AG04450 (cell line): ENCODE data around the gene UNC79. TPM values are rescaled to one million over a fixed set of nuclear protein-coding genes. Genes with fewer than 3 reads are reported as not detected.

Experiments
- CTCF ChIA-PET: fragments of 300-600, 350-600 bp; formaldehyde crosslinking; extraction: SDS; loops from one replicate; lab custom pipeline; 2022; ENCODE audit warnings: antibody characterized with exemption, inconsistent platforms; lab: Charles Lee
- POLR2A ChIA-PET: fragments of 350-600 bp; formaldehyde crosslinking; extraction: SDS; loops from one replicate; lab custom pipeline; 2021; ENCODE audit warnings: antibody characterized with exemption, inconsistent platforms; lab: Yijun Ruan, JAX
- DNase-seq: peaks from one replicate; pipeline ENCODE4 v3.0.0-alpha.2; 2011; ENCODE audit warnings: low read depth, low spot score
- H3K27ac ChIP-seq: one replicate; pipeline ENCODE4 v1.5.1; 2012; ENCODE audit warnings: low read depth, low read length, control low read depth
- H3K27me3 ChIP-seq: one replicate; pipeline ENCODE4 v1.6.0; 2012; ENCODE audit warnings: low read length; ENCODE audit not compliant: control insufficient read depth, insufficient read depth
- H3K4me3 ChIP-seq: 2 replicates; pipeline ENCODE4 v1.5.1; 2011; ENCODE audit warnings: mild to moderate bottlenecking, low read depth, low read length, control low read depth
- H3K9me3 ChIP-seq: 2 replicates; pipeline ENCODE4 v1.5.1; 2012; ENCODE audit warnings: low read length; ENCODE audit not compliant: control insufficient read depth, insufficient read depth
- polyA plus RNA-seq: library from polyadenylated mRNA; depleted of rRNA; stranded (reverse); fragments of >200 nt; gene quantifications from 2 replicates; pipeline ENCODE4 v1.2.3, GENCODE V29; 2011
- TF ChIP-seq, protein P1 (sequence below): IDR thresholded peaks from 2 replicates; pipeline ENCODE4 v1.5.1; 2011; ENCODE audit warnings: low read depth, low read length, control low read depth, inconsistent platforms

The UNC79 gene
- polyA plus RNA-seq, 1 experiment = 0.02 TPM

GRCh38 chr14:93582516-93582915, 151.8 kb downstream of the UNC79 start:
- Histone ChIP-seq H3K4me3 (no peak overlapping the region), H3K27ac (no peak overlapping the region), H3K27me3 (no peaks in the 10 kb centered on the region), H3K9me3 (peaks cover 7% of the 10 kb centered on the region)
- TF ChIP-seq, protein P1, sequence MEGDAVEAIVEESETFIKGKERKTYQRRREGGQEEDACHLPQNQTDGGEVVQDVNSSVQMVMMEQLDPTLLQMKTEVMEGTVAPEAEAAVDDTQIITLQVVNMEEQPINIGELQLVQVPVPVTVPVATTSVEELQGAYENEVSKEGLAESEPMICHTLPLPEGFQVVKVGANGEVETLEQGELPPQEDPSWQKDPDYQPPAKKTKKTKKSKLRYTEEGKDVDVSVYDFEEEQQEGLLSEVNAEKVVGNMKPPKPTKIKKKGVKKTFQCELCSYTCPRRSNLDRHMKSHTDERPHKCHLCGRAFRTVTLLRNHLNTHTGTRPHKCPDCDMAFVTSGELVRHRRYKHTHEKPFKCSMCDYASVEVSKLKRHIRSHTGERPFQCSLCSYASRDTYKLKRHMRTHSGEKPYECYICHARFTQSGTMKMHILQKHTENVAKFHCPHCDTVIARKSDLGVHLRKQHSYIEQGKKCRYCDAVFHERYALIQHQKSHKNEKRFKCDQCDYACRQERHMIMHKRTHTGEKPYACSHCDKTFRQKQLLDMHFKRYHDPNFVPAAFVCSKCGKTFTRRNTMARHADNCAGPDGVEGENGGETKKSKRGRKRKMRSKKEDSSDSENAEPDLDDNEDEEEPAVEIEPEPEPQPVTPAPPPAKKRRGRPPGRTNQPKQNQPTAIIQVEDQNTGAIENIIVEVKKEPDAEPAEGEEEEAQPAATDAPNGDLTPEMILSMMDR = no peak
- CTCF ChIA-PET = no interaction called here
- DNase-seq = no peak
- POLR2A ChIA-PET = no interaction called here

DNA sequence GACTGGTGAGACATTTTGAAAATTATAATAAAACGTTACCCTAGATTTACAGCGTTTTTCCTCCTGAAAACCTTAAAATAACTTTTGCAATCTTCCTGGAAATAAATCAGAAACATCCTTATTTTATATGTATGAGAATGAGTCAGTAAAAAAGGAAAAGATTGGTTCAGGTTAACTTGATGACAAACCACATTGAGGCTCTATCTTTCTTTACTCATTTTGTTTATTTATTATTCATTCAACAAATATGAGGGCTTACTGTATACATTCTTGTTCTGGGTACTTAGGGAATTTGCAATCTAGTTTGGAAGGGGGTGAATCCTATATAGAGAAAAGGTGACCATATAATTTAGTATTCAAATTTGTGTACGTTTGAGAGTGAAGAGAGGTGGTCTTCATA, 156.6 kb downstream of the UNC79 start:
- DNase-seq = no peak
- H3K4me3 ChIP-seq = no peak overlapping the region
- peaks cover 2% of the 10 kb centered on the region for H3K9me3 ChIP-seq
- H3K27ac ChIP-seq = no peak overlapping the region
- TF ChIP-seq, protein P1 = no peak
- ChIA-PET CTCF (no interaction called here), POLR2A (no interaction called here)
- no peaks in the 10 kb centered on the region for H3K27me3 ChIP-seq

DNA sequence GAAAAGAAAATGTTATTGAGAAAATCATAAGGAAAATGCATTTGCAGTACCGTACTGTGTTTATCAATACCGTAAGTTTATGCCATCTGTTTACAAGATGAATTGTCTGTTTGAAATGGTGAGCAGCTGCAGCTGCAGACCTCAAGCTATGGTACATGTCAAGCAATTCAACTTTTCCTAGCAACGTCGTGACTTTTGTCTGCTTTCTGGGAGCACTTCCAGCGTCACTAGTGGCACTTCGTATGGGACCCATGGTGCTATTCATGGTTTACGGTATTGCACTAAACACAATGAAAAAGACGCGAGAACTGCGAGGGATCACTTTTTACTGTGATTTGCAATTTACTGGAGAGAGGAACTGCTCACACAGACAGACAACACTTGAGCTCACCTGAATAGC, 160.8 kb downstream of the UNC79 start:
- H3K9me3 ChIP-seq = no peaks in the 10 kb centered on the region
- TF ChIP-seq, protein P1 = no peak
- no peak overlapping the region for H3K27ac ChIP-seq
- DNase-seq = no peak
- H3K4me3 ChIP-seq = no peak overlapping the region
- POLR2A ChIA-PET = no interaction called here
- H3K27me3 ChIP-seq = no peaks in the 10 kb centered on the region
- CTCF ChIA-PET = no interaction called here

GRCh38 chr14:93592786-93593185, 162.0 kb downstream of the UNC79 start:
- no peak overlapping the region for H3K4me3 ChIP-seq
- TF ChIP-seq, protein P1 = no peak
- no peaks in the 10 kb centered on the region for H3K27me3 ChIP-seq
- no peak for DNase-seq
- H3K9me3 ChIP-seq = no peaks in the 10 kb centered on the region
- ChIA-PET CTCF (no interaction called here), POLR2A (no interaction called here)
- H3K27ac ChIP-seq = no peak overlapping the region

- no peak overlapping the region for H3K4me3 ChIP-seq
- H3K27ac ChIP-seq = no peak overlapping the region
- POLR2A ChIA-PET = no interaction called here
- TF ChIP-seq, protein P1 = no peak
- DNase-seq = no peak
- CTCF ChIA-PET = no interaction called here
- H3K9me3 ChIP-seq = no peaks in the 10 kb centered on the region
- H3K27me3 ChIP-seq = no peaks in the 10 kb centered on the region
Observed at GRCh38 chr14:93606091-93606490, 175.4 kb downstream of the UNC79 start.
